Right renal cortex interstitium (tissue), 3 donors: ENCODE data around the gene SFI1. TPM values are rescaled to one million over a fixed set of nuclear protein-coding genes. Genes with fewer than 3 reads are reported as not detected.

Source experiments
- DNase-seq, 3 donors: peaks; one replicate each; pipeline ENCODE4 v3.0.0-alpha.2; 2013; ENCODE audit warnings: low read depth in 3 of 3, low spot score in 2 of 3
- polyA plus RNA-seq, 3 donors: library from polyadenylated mRNA; unstranded; fragments of 120-200 nt; gene quantifications; one replicate each; pipeline ENCODE4 v1.2.1, GENCODE V29; 2013; ENCODE audit not compliant: insufficient read length in 3 of 3

SFI1 gene
- polyA plus RNA-seq, 3 donors = 20.5 to 22.4 (median 22.0) TPM

DNA sequence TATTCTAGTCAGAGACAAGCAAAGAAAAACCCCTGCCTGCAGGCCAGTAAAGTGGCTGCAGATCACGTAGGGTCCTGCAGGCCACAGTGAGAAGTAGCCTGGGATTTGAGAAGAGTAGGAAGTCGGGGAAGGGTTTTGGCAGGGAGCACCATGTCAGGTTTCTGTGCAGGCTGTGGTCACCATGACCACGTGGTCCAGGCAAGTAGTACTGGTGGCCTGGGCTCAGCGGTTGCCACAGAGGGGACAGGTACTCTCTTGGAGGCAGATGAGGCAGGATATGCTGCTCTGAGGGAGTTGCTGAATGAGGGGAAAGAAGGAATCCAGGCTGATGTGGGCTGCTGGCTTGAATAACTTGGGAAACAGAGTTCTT is 119.1 kb downstream of the SFI1 start:
- no peak for DNase-seq

- DNase-seq = no peak
These were observed 119.6 kb downstream of the SFI1 start for GRCh38 chr22:31615940-31616314.

DNA sequence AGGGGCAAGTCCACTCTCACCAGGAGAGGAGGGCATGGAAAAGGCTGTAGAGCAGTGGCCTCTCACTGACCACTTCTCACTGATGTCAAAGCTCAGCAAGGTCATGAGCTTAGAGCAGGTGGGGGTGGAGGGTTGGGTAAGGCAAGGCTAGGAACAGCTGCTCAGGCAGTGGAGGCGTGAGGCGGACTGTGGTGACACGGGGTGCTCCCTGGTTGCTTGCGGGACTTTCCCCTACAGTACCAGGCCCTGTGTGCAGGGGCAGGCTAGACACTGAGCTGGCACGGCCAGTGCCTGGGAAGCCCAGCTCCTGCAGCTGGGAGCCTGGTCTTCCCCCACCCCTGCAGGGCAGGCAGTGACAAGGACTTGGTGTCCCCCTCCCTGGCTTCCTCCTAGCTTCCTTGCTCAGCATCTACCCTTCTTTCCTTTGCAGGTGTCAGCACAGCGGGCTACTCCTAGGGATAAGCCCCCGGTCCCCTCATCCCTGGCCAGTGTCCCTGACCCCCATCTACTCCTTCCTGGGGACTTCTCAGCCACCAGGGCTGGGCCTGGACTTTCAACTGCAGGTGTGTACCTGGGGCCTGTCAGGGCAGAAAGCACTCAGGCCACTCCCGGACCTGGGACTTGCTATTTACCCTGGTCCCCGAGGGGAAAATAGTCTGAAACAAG is 120.1 kb downstream of the SFI1 start:
- no peak for DNase-seq

GRCh38 chr22:31618057-31618456 is 121.7 kb downstream of the SFI1 start:
- no peak for DNase-seq

DNA sequence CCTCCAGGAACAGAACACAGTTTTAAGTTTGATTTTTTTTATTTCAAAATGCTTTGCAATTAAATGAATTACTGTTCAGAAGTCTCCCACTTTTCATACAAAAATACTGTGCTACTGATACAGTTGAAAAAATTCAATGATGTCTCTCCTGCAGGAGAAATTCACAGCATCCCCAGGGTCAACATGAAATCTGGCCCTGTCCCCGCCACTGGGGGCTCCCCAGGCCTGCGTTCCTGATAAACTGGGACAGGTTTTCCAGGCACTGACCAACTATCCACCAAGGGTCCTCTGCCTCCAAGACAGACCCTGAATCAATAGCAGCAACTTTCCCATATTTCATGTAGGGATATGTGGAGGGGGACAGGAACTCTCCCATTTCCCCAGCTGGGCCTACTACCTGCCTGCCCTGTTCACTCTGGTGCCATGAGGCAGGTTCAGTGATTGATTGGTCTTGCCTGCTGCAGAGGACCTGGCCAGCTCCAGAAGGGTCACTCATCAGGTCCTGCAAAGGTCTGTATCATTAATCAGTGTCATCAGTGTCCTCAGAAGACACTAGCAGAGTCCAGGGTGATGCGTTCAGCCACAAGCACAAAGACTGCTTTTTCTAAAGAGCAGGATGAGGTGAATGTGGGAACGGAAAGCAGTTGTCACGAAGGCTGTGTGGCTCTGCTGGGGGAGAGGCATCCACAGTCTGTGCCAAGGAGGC is 122.3 kb downstream of the SFI1 start:
- no peak for DNase-seq

DNA sequence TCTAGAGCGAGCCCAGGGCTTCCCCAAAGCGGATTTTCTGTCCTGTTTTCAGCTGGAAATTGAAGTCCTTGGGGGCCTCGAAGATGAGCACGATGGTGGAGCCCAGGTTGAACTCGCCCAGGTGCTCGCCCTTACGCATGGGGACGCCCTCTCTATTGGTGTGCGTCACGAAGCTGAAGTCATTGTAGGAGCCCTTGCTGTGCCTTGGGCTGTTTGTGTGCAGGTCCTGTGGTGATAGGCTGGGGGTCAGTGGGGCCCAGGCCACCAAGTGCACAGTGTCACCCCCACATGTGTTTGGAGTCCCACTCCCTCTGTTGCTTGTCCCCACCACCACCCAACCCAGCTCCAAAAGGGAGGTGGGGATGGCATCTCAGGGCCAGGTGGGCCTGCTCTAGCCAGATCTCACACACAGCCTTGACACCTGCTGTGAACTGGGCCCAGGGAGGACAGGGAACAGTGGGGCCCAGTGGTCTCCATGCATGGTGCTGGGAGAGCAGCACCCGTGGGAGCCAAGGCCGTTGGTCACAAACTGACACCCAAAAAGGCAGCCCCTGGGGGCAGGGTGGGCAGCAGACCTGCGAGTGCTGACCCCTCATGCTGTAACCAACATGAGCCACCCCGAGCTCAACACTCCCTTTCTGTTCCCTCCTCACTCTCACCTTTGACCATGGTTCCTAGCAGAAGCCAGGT is 123.4 kb downstream of the SFI1 start:
- no peak for DNase-seq

DNA sequence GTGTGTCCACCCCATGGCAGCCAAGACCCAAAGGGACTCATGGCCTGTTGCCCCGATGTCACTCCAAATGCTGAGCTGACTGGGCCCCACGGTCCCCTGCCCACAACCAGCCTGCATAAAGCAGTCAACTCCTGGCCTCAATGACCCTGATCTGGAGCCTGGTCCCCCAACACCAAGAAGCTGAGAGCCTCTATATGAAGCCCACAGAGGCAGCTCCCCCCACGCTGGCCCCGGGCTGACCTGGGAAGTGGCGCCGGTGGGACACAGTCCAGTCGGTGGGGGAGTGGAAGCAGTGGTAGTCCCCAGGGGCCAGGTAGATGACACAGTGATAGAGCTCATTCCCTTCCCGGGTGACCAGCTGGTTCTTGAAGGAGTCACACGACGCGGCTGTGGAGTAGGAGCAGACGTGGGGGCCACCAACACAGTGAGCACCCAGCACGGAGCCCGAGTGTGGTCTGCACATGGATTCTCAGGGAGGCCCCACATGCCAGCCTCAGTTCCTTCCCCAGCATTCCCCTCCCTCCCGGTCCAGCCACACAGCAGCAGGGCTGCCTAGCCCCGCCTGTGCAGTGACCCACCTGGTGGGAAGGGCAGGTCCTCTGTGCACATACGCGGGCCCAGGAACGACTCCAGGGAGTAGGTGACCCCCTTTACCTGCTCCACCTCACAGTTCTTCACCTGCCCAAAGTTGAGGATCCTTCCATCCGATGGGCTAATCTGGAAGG is 124.6 kb downstream of the SFI1 start:
- DNase-seq = no peak

- DNase-seq = no peak
These were observed 125.3 kb downstream of the SFI1 start for GRCh38 chr22:31621507-31622124.

- DNase-seq = no peak
These were observed 126.6 kb downstream of the SFI1 start for GRCh38 chr22:31622980-31623379.

GRCh38 chr22:31623592-31624304 is 127.4 kb downstream of the SFI1 start:
- DNase-seq = no peak

- no peak for DNase-seq
These were observed 128.9 kb downstream of the SFI1 start for GRCh38 chr22:31625257-31625640.

DNA sequence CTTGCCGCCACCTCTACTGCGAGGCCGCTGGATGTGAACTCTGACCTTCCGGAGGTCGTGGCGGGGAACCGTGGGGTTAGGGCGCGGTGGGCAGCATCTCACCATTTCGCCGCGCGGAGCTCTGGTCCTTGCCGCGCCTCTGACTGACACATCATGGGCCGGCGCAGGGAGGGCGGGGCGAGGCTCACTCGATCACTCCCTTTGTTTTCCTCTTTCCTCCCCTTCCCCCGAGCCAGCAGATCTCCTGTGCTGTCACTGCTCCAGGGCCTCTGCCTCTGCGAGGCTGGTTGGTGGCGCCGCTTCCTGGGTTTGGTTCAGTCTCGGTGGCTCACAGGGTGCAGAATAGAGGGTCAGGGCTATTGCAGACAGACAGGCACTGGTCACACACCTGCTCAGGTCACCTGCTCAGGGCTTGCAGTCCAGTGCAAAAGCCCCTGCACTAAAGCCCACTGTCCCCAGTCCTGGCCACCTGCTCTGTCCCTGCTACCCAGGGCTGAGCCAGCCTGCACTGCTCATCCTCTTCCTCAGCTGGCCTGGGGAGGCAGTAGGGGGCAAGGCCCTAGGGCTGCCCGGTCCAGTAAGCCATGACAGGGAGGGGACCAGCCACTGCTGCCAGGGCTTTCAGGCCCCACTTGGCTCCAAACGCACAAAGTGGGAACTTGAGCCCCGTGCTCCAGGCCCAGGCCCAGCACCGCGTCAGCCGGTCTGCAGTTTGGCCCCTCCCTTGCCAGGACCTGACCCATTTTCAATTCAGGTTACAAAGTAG is 129.5 kb downstream of the SFI1 start:
- DNase-seq = no peak

DNA sequence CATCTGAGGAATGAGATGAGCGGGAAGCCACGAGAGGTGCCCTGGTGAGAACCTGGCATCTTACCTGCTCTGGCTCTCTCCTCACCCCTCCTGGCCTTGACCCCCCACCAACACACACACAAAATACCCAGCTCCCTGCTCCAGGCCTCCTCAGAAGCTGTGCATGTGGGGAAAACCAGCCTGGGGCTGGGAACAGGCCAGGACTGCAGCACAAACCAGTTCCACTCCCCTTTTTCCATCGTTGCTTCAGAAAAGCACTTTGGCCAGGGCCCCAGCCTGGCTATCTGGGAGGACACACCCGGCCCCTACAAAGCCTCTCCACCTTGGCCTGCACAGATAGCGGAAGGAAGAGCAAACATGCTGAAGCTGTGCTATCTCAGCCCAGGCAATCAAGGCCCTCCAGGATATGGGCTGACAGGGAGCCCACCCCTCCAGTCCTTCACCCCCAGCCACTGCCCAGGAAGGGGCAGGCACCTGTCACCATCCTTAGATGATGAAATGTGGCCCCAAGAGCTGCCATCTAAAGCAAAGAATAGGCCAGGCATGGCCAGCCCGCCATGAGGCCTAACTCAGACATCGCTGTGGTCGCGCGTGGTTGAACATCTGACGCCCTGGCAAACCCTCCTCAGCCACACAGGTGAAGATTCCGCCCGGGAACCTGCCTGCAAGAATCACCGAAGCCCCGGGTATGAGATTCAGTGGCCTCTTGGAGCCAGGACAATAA is 130.3 kb downstream of the SFI1 start:
- no peak for DNase-seq

- DNase-seq = no peak
These were observed 130.9 kb downstream of the SFI1 start for GRCh38 chr22:31627223-31627731.

- DNase-seq = no peak
These were observed 132.0 kb downstream of the SFI1 start for GRCh38 chr22:31628362-31628761.

- DNase-seq = no peak
These were observed 132.8 kb downstream of the SFI1 start for GRCh38 chr22:31628969-31629708.

- DNase-seq = no peak
These were observed 133.4 kb downstream of the SFI1 start for GRCh38 chr22:31629741-31630184.
